H9 (cell line): ENCODE results near the gene TRAF3. TPM values are rescaled to one million over a fixed set of nuclear protein-coding genes. Genes with fewer than 3 reads are reported as not detected.
"Not testable (repeated sequence)": the region's sequence is repeated elsewhere in the genome, so short reads cannot be mapped to it uniquely, and the experiment has no call there.

Source experiments
- DNase-seq: peaks from one replicate; pipeline ENCODE4 v3.0.0-alpha.2; 2017
- H2AFZ ChIP-seq: one replicate; pipeline ENCODE4 v1.6.1; 2013; ENCODE audit warnings: mild to moderate bottlenecking, low read length, control low read depth, moderate library complexity
- H2AK5ac ChIP-seq: 2 replicates; pipeline ENCODE4 v1.6.1; 2013; ENCODE audit warnings: low read length, control low read depth, mixed read lengths; ENCODE audit not compliant: insufficient read length
- H2BK120ac ChIP-seq: one replicate; pipeline ENCODE4 v1.6.1; 2013; ENCODE audit warnings: low read depth, mild to moderate bottlenecking, low read length, control low read depth, inconsistent platforms; ENCODE audit not compliant: poor library complexity, severe bottlenecking
- H2BK12ac ChIP-seq: 2 replicates; pipeline ENCODE4 v1.6.1; 2013; ENCODE audit warnings: low read length, control low read depth, mixed read lengths, low read depth; ENCODE audit not compliant: insufficient read length
- H2BK15ac ChIP-seq: 2 replicates; pipeline ENCODE4 v1.6.1; 2013; ENCODE audit warnings: low read depth, low read length, control low read depth
- H2BK20ac ChIP-seq: one replicate; pipeline ENCODE4 v1.6.1; 2013; ENCODE audit warnings: low read depth, mild to moderate bottlenecking, low read length, control low read depth, inconsistent platforms; ENCODE audit not compliant: poor library complexity, severe bottlenecking
- H2BK5ac ChIP-seq: 2 replicates; pipeline ENCODE4 v1.6.1; 2013; ENCODE audit warnings: low read length, control low read depth, mixed read lengths; ENCODE audit not compliant: insufficient read length
- H3K14ac ChIP-seq: 2 replicates; pipeline ENCODE4 v1.6.1; 2013; ENCODE audit warnings: low read length, control low read depth; ENCODE audit not compliant: insufficient read depth
- H3K18ac ChIP-seq: 2 replicates; pipeline ENCODE4 v1.6.1; 2013; ENCODE audit warnings: low read depth, mild to moderate bottlenecking, mixed read lengths, low read length, control low read depth; ENCODE audit not compliant: insufficient read length
- H3K23ac ChIP-seq: 2 replicates; pipeline ENCODE4 v1.6.1; 2013; ENCODE audit warnings: low read length, control low read depth, mixed read lengths, low read depth; ENCODE audit not compliant: insufficient read length
- H3K23me2 ChIP-seq: 2 replicates; pipeline ENCODE4 v1.6.1; 2013; ENCODE audit warnings: low read depth, mild to moderate bottlenecking, mixed read lengths, low read length, control low read depth; ENCODE audit not compliant: insufficient read length, poor library complexity, severe bottlenecking
- H3K27ac ChIP-seq: 2 replicates; pipeline ENCODE4 v1.5.1; 2013; ENCODE audit warnings: low read length, control low read depth, mixed read lengths, low read depth; ENCODE audit not compliant: insufficient read length
- H3K27me3 ChIP-seq: 2 replicates; pipeline ENCODE4 v1.6.1; 2013; ENCODE audit warnings: low read length, control low read depth, inconsistent platforms; ENCODE audit not compliant: insufficient read depth
- H3K4ac ChIP-seq: 2 replicates; pipeline ENCODE4 v1.6.1; 2013; ENCODE audit warnings: low read depth, mild to moderate bottlenecking, control low read depth, inconsistent platforms, low read length, moderate library complexity
- H3K4me1 ChIP-seq: 2 replicates; pipeline ENCODE4 v1.6.1; 2013; ENCODE audit warnings: low read length, control low read depth, inconsistent platforms; ENCODE audit not compliant: insufficient read depth
- H3K4me2 ChIP-seq: 2 replicates; pipeline ENCODE4 v1.6.1; 2013; ENCODE audit warnings: low read length, control low read depth, mixed read lengths; ENCODE audit not compliant: insufficient read length, insufficient read depth
- H3K56ac ChIP-seq: 2 replicates; pipeline ENCODE4 v1.6.1; 2013; ENCODE audit warnings: low read depth, mild to moderate bottlenecking, mixed read lengths, low read length, control low read depth; ENCODE audit not compliant: insufficient read length
- H3K79me1 ChIP-seq: 2 replicates; pipeline ENCODE4 v1.6.1; 2013; ENCODE audit warnings: low read depth, mild to moderate bottlenecking, moderate library complexity, low read length, control low read depth, inconsistent platforms; ENCODE audit not compliant: insufficient read depth, poor library complexity, severe bottlenecking
- H3K79me2 ChIP-seq: 2 replicates; pipeline ENCODE4 v1.6.1; 2013; ENCODE audit warnings: low read length, control low read depth, inconsistent platforms; ENCODE audit not compliant: insufficient read depth
- H3K9ac ChIP-seq: 2 replicates; pipeline ENCODE4 v1.6.1; 2013; ENCODE audit warnings: low read length, control low read depth, mixed read lengths; ENCODE audit not compliant: insufficient read length; ENCODE audit errors: extremely low read depth
- H3K9me3 ChIP-seq: one replicate; pipeline ENCODE4 v1.6.1; 2013; ENCODE audit warnings: low read depth, low read length, inconsistent platforms; ENCODE audit not compliant: control insufficient read depth
- H3T11ph ChIP-seq: one replicate; pipeline ENCODE4 v1.6.1; 2013; ENCODE audit warnings: mild to moderate bottlenecking, low read length, control low read depth, inconsistent platforms
- H4K20me1 ChIP-seq: one replicate; pipeline ENCODE4 v1.6.1; 2013; ENCODE audit not compliant: control insufficient read depth, insufficient read length, insufficient read depth
- H4K5ac ChIP-seq: 2 replicates; pipeline ENCODE4 v1.6.1; 2013; ENCODE audit warnings: low read depth, mild to moderate bottlenecking, mixed read lengths, low read length, control low read depth; ENCODE audit not compliant: insufficient read length
- H4K8ac ChIP-seq: replicated peaks from 2 replicates; pipeline ENCODE4 v1.6.1; 2013; ENCODE audit warnings: low read length, control low read depth, mixed read lengths, low read depth; ENCODE audit not compliant: insufficient read length
- H4K91ac ChIP-seq: 2 replicates; pipeline ENCODE4 v1.6.1; 2013; ENCODE audit warnings: low read depth, mild to moderate bottlenecking, moderate library complexity, mixed read lengths, low read length, control low read depth; ENCODE audit not compliant: insufficient read length
- H3K27ac Mint-ChIP-seq, 3 experiments: 2 replicates in 2 of 3; 3 replicates in 1 of 3; pipeline ENCODE4 v1.8.0; 2020 to 2021; ENCODE audit warnings: mixed read lengths in 3 of 3, mild to moderate bottlenecking in 1 of 3, moderate library complexity in 1 of 3
- H3K27me3 Mint-ChIP-seq: 2 replicates; pipeline ENCODE4 v1.8.0; 2021; ENCODE audit warnings: low read depth, mild to moderate bottlenecking, moderate library complexity, mixed read lengths
- H3K36me3 Mint-ChIP-seq, 3 experiments: 2 replicates in 2 of 3; 3 replicates in 1 of 3; pipeline ENCODE4 v1.8.0; 2020 to 2021; ENCODE audit warnings: low read depth in 3 of 3, mixed read lengths in 3 of 3; ENCODE audit not compliant: insufficient read depth in 1 of 3
- H3K4me1 Mint-ChIP-seq, 2 experiments: 2 replicates each; pipeline ENCODE4 v1.8.0; 2020; ENCODE audit warnings: mixed read lengths in 2 of 2
- H3K4me3 Mint-ChIP-seq, 2 experiments: 2 replicates in 1 of 2; 3 replicates in 1 of 2; pipeline ENCODE4 v1.8.0; 2020 to 2021; ENCODE audit warnings: mild to moderate bottlenecking in 2 of 2, mixed read lengths in 2 of 2, moderate library complexity in 1 of 2
- H3K9me3 Mint-ChIP-seq, 2 experiments: 2 replicates in 1 of 2; 3 replicates in 1 of 2; pipeline ENCODE4 v1.8.0; 2020; ENCODE audit warnings: mild to moderate bottlenecking in 2 of 2, mixed read lengths in 2 of 2, moderate library complexity in 1 of 2
- WGBS: extraction: QIAGEN DNeasy Blood & Tissue Kit; methylation state at CpG from one replicate; pipeline ENCODE4 v1.1.7; 2013; ENCODE audit warnings: missing lambda C conversion rate, low lambda C conversion rate, mixed read lengths; ENCODE audit not compliant: insufficient read length; ENCODE audit errors: extremely low coverage; 5-methylcytosine and 5-hydroxymethylcytosine counted together
- total RNA-seq: library from RNA; stranded (reverse); gene quantifications from 2 replicates; pipeline ENCODE4 v1.2.1, GENCODE V29; 2021
- TF ChIP-seq, protein P1 (sequence below): fragments of 200-600 bp; sonication (generic); conservative IDR thresholded peaks from 3 replicates; pipeline ENCODE4 v1.8.0; 2021; ENCODE audit warnings: antibody characterized with exemption, mild to moderate bottlenecking

TRAF3 gene
- total RNA-seq, 1 experiment from 2014 or later, result 9.6 TPM

DNA sequence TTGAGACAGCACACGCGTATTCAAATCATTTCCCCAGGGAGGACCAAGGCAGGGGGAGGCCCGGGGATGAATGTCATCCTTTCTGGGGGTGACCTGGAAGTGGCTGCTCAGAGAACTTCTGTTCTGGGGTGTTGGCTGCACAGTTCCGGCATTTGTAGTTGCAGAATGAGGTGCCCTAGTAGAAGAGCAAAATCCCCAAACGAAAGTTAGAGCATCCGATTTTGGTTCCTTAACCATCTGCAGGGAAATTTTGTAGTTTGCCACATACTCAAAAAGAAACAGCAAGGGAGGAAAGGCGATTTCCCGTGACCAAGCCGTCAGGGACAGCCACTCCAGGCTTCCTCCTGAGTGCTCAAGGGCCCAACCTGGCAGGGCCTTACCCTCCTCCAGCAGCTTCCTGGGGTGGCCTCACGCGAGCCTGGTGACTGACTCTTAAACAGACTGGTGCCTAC, 13.0 kb upstream of the TRAF3 start:
- Histone ChIP-seq H3T11ph (no peak overlapping the region), H4K91ac (no peak overlapping the region), H2BK5ac (no peak overlapping the region), H2BK12ac (no peak overlapping the region), H3K9me3 (no peaks in the 10 kb centered on the region), H3K27ac (no peak overlapping the region), H2AK5ac (no peak overlapping the region), H2BK15ac (no peak overlapping the region), H4K20me1 (no peaks in the 10 kb centered on the region), H3K18ac (no peak overlapping the region), H2AFZ (no peak overlapping the region), H3K23me2 (no peaks in the 10 kb centered on the region), H2BK120ac (no peak overlapping the region), H4K8ac (no peak overlapping the region), H3K9ac (no peak overlapping the region), H3K4me1 (0 out of 2 replicates have a peak, but pooled peaks cover 2% of the 10 kb centered on the region), H3K79me1 (no peaks in the 10 kb centered on the region), H3K56ac (no peak overlapping the region), H3K23ac (no peak overlapping the region), H3K4me2 (no peak overlapping the region), H3K79me2 (no peaks in the 10 kb centered on the region), H3K14ac (no peak overlapping the region), H3K4ac (no peak overlapping the region), H4K5ac (no peak overlapping the region), H3K27me3 (no peaks in the 10 kb centered on the region), H2BK20ac (no peak overlapping the region)
- no peaks in the 10 kb centered on the region for H3K36me3 Mint-ChIP-seq
- no peak for DNase-seq
- peaks cover 23 to 27% of the 10 kb centered on the region in 2 experiments for H3K4me1 Mint-ChIP-seq
- H3K9me3 Mint-ChIP-seq, result no peaks in the 10 kb centered on the region
- H3K27me3 Mint-ChIP-seq, result peaks cover 5% of the 10 kb centered on the region
- no CpG with 5 or more reads among the region's 11 CpGs for WGBS
- no peak overlapping the region for H3K27ac Mint-ChIP-seq
- TF ChIP-seq, protein P1, sequence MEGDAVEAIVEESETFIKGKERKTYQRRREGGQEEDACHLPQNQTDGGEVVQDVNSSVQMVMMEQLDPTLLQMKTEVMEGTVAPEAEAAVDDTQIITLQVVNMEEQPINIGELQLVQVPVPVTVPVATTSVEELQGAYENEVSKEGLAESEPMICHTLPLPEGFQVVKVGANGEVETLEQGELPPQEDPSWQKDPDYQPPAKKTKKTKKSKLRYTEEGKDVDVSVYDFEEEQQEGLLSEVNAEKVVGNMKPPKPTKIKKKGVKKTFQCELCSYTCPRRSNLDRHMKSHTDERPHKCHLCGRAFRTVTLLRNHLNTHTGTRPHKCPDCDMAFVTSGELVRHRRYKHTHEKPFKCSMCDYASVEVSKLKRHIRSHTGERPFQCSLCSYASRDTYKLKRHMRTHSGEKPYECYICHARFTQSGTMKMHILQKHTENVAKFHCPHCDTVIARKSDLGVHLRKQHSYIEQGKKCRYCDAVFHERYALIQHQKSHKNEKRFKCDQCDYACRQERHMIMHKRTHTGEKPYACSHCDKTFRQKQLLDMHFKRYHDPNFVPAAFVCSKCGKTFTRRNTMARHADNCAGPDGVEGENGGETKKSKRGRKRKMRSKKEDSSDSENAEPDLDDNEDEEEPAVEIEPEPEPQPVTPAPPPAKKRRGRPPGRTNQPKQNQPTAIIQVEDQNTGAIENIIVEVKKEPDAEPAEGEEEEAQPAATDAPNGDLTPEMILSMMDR, result no peak
- H3K4me3 Mint-ChIP-seq, result no peak overlapping the region

DNA sequence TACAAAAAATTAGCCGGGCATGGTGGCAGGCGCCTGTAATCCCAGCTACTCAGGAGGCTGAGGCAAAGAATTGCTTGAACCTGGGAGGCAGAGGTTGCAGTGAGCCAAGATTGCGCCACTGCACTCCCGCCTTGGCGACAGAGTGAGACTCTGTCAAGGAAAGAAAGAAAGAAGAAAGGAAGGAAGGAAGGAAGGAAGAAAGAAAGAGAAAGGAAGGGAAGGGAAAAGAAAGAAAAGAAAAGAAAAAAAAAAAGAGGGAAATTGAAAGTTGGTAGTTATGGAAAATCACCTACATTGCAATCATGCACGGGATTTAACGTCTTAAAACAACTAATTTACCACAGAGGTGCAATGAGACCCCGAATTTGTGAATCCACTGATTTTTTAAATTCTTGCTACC, 11.5 kb upstream of the TRAF3 start:
- H4K8ac ChIP-seq, H3K4me3 Mint-ChIP-seq, H3K4me2 ChIP-seq, H3K9me3 ChIP-seq, H2BK120ac ChIP-seq, H3K27ac ChIP-seq, H3K79me2 ChIP-seq, H2AFZ ChIP-seq, H2BK15ac ChIP-seq, H2BK20ac ChIP-seq, H3K14ac ChIP-seq, H3K18ac ChIP-seq, H3K9me3 Mint-ChIP-seq, H3K56ac ChIP-seq, H4K91ac ChIP-seq, H4K5ac ChIP-seq, H3K27me3 ChIP-seq, H2BK12ac ChIP-seq, H2AK5ac ChIP-seq, H3K27ac Mint-ChIP-seq, H2BK5ac ChIP-seq, H3K79me1 ChIP-seq, H3K4me1 ChIP-seq, H3K27me3 Mint-ChIP-seq, H4K20me1 ChIP-seq, H3K23ac ChIP-seq, H3K9ac ChIP-seq, H3T11ph ChIP-seq, H3K23me2 ChIP-seq, DNase-seq, H3K4ac ChIP-seq, H3K36me3 Mint-ChIP-seq: not testable (repeated sequence)
- peaks cover 8 to 14% of the 10 kb centered on the region in 2 experiments for H3K4me1 Mint-ChIP-seq
- WGBS, result no CpG with 5 or more reads among the region's 8 CpGs
